H1 (cell line): ENCODE results near the gene CDH18.

Experiments
- CTCF ChIP-seq, 3 experiments: IDR thresholded peaks; 1 replicate in 2 of 3; 2 replicates in 1 of 3; pipeline versions ENCODE4 v1.5.1 to v1.6.1; 2011; ENCODE audit warnings: low read length in 3 of 3, mild to moderate bottlenecking in 3 of 3, inconsistent platforms in 2 of 3, low read depth in 1 of 3, moderate library complexity in 1 of 3; ENCODE audit not compliant: insufficient read depth in 1 of 3; ENCODE audit errors: control extremely low read depth in 1 of 3
- KDM1A ChIP-seq: fragments of 200-600, 300-600 bp; sonication (generic); IDR thresholded peaks from 2 replicates; pipeline ENCODE4 v1.7.1; 2016; ENCODE audit warnings: mild to moderate bottlenecking, low read length, borderline replicate concordance
- NRF1 ChIP-seq: IDR thresholded peaks from 2 replicates; pipeline ENCODE4 v1.6.1; 2011; ENCODE audit warnings: mild to moderate bottlenecking, low read depth, low read length, improper control_type of control experiment
- SP1 ChIP-seq: IDR thresholded peaks from 2 replicates; pipeline ENCODE4 v1.6.1; 2011; ENCODE audit warnings: low read depth, low read length

GRCh38 chr5:20032896-20033295 is 44.9 kb upstream of the CDH18 start:
- TF ChIP-seq CTCF (IDR thresholded peaks at IDR 0.05; ENCODE audit: control extremely low read depth in 1 of 3, insufficient read depth in 1 of 3, low read depth in 1 of 3, low read length in 3 of 3) = no peak
- no peak for TF ChIP-seq KDM1A
- TF ChIP-seq NRF1 = no peak
- no peak for TF ChIP-seq SP1
